OCI-LY1 (cell line): Measurements from ENCODE around the gene FGD3.

Experiments used
- H2AFZ ChIP-seq: fragments of 200-600 bp; sonication (generic), shearing (Covaris generic); 2 replicates; pipeline ENCODE4 v1.6.0; 2014; ENCODE audit warnings: antibody characterized with exemption, mild to moderate bottlenecking, low read length
- H3F3A ChIP-seq: fragments of 200-600 bp; sonication (generic), shearing (Covaris generic); 2 replicates; pipeline ENCODE4 v1.6.0; 2014; ENCODE audit warnings: mild to moderate bottlenecking, antibody characterized with exemption, low read length, moderate library complexity; ENCODE audit not compliant: insufficient read depth
- H3K27ac ChIP-seq: fragments of 200-600 bp; sonication (generic); 2 replicates; pipeline ENCODE4 v1.5.1; 2014; ENCODE audit warnings: low read length, mixed run types, mild to moderate bottlenecking, low read depth; ENCODE audit not compliant: poor library complexity, severe bottlenecking
- H3K27me3 ChIP-seq: fragments of 200-600 bp; sonication (generic); 2 replicates; pipeline ENCODE4 v1.6.0; 2014; ENCODE audit warnings: antibody characterized with exemption, mild to moderate bottlenecking, low read length, moderate library complexity; ENCODE audit not compliant: insufficient read depth
- H3K36me3 ChIP-seq: fragments of 200-600 bp; sonication (generic); 2 replicates; pipeline ENCODE4 v1.6.1; 2014; ENCODE audit warnings: mild to moderate bottlenecking, antibody characterized with exemption, low read length, moderate library complexity, mixed read lengths; ENCODE audit not compliant: insufficient read depth
- H3K4me1 ChIP-seq: fragments of 200-600 bp; sonication (generic); 2 replicates; pipeline ENCODE4 v1.5.1; 2014; ENCODE audit warnings: mild to moderate bottlenecking, low read length, moderate library complexity; ENCODE audit not compliant: insufficient read depth, severe bottlenecking
- H3K4me2 ChIP-seq: fragments of 200-600 bp; sonication (generic), shearing (Covaris generic); 2 replicates; pipeline ENCODE4 v1.6.1; 2014; ENCODE audit warnings: low read length
- H3K4me3 ChIP-seq: fragments of 200-600 bp; sonication (generic); 2 replicates; pipeline ENCODE4 v1.5.1; 2014; ENCODE audit warnings: low read length, low read depth, mild to moderate bottlenecking, mixed read lengths; ENCODE audit not compliant: poor library complexity, severe bottlenecking
- H3K79me2 ChIP-seq: fragments of 200-600 bp; shearing (Covaris generic); 2 replicates; pipeline ENCODE4 v1.6.1; 2016; ENCODE audit warnings: mixed run types, low read length, mixed read lengths; ENCODE audit not compliant: insufficient read depth
- H3K9ac ChIP-seq: fragments of 200-600 bp; sonication (generic), shearing (Covaris generic); 2 replicates; pipeline ENCODE4 v1.6.1; 2014; ENCODE audit warnings: mild to moderate bottlenecking, low read length, mixed read lengths
- H3K9me2 ChIP-seq: fragments of 200-600 bp; sonication (generic), shearing (Covaris generic); 2 replicates; pipeline ENCODE4 v1.6.1; 2014; ENCODE audit warnings: low read depth, mild to moderate bottlenecking, low read length, mixed read lengths
- H3K9me3 ChIP-seq: fragments of 200-600 bp; shearing (Covaris generic); 2 replicates; pipeline ENCODE4 v1.6.1; 2014; ENCODE audit warnings: low read length, mixed read lengths
- H4K20me1 ChIP-seq: fragments of 200-600 bp; sonication (generic), shearing (Covaris generic); 2 replicates; pipeline ENCODE4 v1.6.0; 2016; ENCODE audit warnings: mild to moderate bottlenecking, low read length; ENCODE audit not compliant: insufficient read depth
- CTCF ChIP-seq: fragments of 200-600 bp; sonication (generic), shearing (Covaris generic); IDR thresholded peaks from 2 replicates; pipeline ENCODE4 v1.5.1; 2017; ENCODE audit warnings: mild to moderate bottlenecking, antibody characterized with exemption, low read length, moderate library complexity, mixed read lengths
- EZH2 ChIP-seq: fragments of 200-600 bp; sonication (generic), shearing (Covaris generic); IDR thresholded peaks from 2 replicates; pipeline ENCODE4 v1.8.0; 2017; ENCODE audit warnings: borderline replicate concordance, mixed run types, mild to moderate bottlenecking, antibody characterized with exemption, low read length, moderate library complexity, mixed read lengths

Gene FGD3

GRCh38 chr9:93054758-93055704, 107.7 kb downstream of the FGD3 start:
- no peak overlapping the region for H2AFZ ChIP-seq

GRCh38 chr9:93057042-93057702, 109.8 kb downstream of the FGD3 start:
- no peaks in the 10 kb centered on the region for H3K79me2 ChIP-seq
- H3K4me1 ChIP-seq: peaks cover 39% of the 10 kb centered on the region
- no peaks in the 10 kb centered on the region for H4K20me1 ChIP-seq
- no peak overlapping the region for H3K27ac ChIP-seq
- H3K27me3 ChIP-seq: no peaks in the 10 kb centered on the region
- H3K36me3 ChIP-seq: no peaks in the 10 kb centered on the region
- no peak overlapping the region for H3K9ac ChIP-seq
- H3K4me3 ChIP-seq: no peak overlapping the region
- H3K4me2 ChIP-seq: no peak overlapping the region
- H3K9me3 ChIP-seq: no peaks in the 10 kb centered on the region
- no peaks in the 10 kb centered on the region for H3K9me2 ChIP-seq
- H3F3A ChIP-seq: no peaks in the 10 kb centered on the region
- TF ChIP-seq EZH2 (no peak), CTCF (no peak)
- no peak overlapping the region for H2AFZ ChIP-seq

More at GRCh38 chr9:93054758-93055704, 107.7 kb downstream of the FGD3 start:
- no peaks in the 10 kb centered on the region for H3K36me3 ChIP-seq
- peaks cover 18% of the 10 kb centered on the region for H3K4me1 ChIP-seq
- no peaks in the 10 kb centered on the region for H3K9me2 ChIP-seq
- no peak overlapping the region for H3K4me2 ChIP-seq
- H3K27me3 ChIP-seq: no peaks in the 10 kb centered on the region
- no peak overlapping the region for H3K27ac ChIP-seq
- no peaks in the 10 kb centered on the region for H3F3A ChIP-seq
- no peak overlapping the region for H3K4me3 ChIP-seq
- H4K20me1 ChIP-seq: no peaks in the 10 kb centered on the region
- no peaks in the 10 kb centered on the region for H3K9me3 ChIP-seq
- H3K79me2 ChIP-seq: no peaks in the 10 kb centered on the region
- TF ChIP-seq CTCF (no peak), EZH2 (no peak)
- H3K9ac ChIP-seq: no peak overlapping the region

GRCh38 chr9:93057703-93058354, 110.5 kb downstream of the FGD3 start:
- H3K36me3 ChIP-seq: no peaks in the 10 kb centered on the region
- H2AFZ ChIP-seq: no peak overlapping the region
- no peak overlapping the region for H3K4me2 ChIP-seq
- peak overlapping the region; percentile 68 for H3K27ac ChIP-seq
- no peaks in the 10 kb centered on the region for H3F3A ChIP-seq
- H3K9me3 ChIP-seq: no peaks in the 10 kb centered on the region
- H3K9me2 ChIP-seq: no peaks in the 10 kb centered on the region
- H4K20me1 ChIP-seq: no peaks in the 10 kb centered on the region
- H3K4me3 ChIP-seq: no peak overlapping the region
- peaks cover 46% of the 10 kb centered on the region for H3K4me1 ChIP-seq
- H3K79me2 ChIP-seq: no peaks in the 10 kb centered on the region
- no peak for TF ChIP-seq CTCF
- no peak for TF ChIP-seq EZH2
- no peaks in the 10 kb centered on the region for H3K27me3 ChIP-seq
- H3K9ac ChIP-seq: no peak overlapping the region
